ENCODE measurements around the gene RPL22.

RPL22 gene

DNA sequence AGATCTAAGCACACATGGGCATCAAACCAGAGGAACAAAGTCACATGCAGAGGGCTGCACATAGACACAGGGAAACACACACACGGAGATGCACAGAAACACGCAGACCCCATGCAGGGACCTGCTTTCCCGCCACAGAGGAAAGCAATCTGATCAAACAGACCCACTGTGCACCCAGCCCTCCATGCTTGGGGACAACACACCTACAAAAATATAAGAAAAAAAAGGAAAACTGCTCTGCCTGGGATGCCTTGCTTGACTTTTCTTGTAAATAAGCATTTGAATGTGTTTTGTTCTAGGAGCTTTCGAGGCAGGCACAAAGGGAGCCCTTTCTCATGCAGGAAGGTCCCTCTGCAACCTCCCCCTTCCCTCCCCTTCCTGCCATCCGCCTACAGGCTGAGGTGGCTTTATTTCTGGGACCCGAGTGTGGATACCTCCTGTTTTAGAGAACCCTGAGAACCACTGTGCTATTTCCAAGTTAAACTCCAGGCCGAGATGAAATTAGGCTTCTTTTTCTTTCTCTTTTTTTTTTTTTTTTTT, 39.9 kb upstream of the RPL22 start:
- TF ChIP-seq POLR2AphosphoS5 (IDR thresholded peaks at IDR 0.05; ENCODE audit: low read depth, low read length) (no peak), TAF1 (IDR thresholded peaks at IDR 0.05; ENCODE audit: borderline replicate concordance, insufficient read depth, low read length) (no peak), SIN3A (IDR thresholded peaks at IDR 0.05; ENCODE audit: borderline replicate concordance, insufficient read depth, low read length) (no peak), FOXP2 (optimal IDR thresholded peaks at IDR 0.05; ENCODE audit: borderline replicate concordance, extremely low read depth, extremely low read length, insufficient read depth) (no peak)
- TF ChIP-seq, protein P1, sequence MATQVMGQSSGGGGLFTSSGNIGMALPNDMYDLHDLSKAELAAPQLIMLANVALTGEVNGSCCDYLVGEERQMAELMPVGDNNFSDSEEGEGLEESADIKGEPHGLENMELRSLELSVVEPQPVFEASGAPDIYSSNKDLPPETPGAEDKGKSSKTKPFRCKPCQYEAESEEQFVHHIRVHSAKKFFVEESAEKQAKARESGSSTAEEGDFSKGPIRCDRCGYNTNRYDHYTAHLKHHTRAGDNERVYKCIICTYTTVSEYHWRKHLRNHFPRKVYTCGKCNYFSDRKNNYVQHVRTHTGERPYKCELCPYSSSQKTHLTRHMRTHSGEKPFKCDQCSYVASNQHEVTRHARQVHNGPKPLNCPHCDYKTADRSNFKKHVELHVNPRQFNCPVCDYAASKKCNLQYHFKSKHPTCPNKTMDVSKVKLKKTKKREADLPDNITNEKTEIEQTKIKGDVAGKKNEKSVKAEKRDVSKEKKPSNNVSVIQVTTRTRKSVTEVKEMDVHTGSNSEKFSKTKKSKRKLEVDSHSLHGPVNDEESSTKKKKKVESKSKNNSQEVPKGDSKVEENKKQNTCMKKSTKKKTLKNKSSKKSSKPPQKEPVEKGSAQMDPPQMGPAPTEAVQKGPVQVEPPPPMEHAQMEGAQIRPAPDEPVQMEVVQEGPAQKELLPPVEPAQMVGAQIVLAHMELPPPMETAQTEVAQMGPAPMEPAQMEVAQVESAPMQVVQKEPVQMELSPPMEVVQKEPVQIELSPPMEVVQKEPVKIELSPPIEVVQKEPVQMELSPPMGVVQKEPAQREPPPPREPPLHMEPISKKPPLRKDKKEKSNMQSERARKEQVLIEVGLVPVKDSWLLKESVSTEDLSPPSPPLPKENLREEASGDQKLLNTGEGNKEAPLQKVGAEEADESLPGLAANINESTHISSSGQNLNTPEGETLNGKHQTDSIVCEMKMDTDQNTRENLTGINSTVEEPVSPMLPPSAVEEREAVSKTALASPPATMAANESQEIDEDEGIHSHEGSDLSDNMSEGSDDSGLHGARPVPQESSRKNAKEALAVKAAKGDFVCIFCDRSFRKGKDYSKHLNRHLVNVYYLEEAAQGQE (IDR thresholded peaks at IDR 0.05; ENCODE audit: insufficient read depth in 1 of 2, low read depth in 2 of 2, low read length in 2 of 2) = no peak

DNA sequence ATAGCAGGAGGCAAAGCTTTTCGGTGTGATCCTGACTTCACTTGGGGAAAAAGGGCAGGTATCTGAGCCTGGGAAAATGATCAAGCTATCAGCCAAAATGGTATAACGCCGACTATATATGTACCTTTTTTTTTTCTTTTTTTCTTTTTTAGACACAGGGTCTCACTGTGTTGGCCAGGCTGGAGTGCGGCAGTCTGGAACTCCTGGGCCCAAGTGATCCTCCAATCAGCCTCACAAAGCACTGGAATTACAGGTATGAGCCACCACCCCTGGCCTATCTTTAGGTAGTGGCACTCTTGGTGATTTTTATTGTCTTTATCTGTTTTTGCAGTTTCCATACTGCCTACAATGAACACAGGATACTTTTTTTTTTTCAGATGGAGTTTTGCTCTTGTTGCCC, 37.7 kb upstream of the RPL22 start:
- TF ChIP-seq TAF1 (IDR thresholded peaks at IDR 0.05; ENCODE audit: borderline replicate concordance, insufficient read depth, low read length) (no peak), POLR2AphosphoS5 (IDR thresholded peaks at IDR 0.05; ENCODE audit: low read depth, low read length) (no peak), FOXP2 (optimal IDR thresholded peaks at IDR 0.05; ENCODE audit: borderline replicate concordance, extremely low read depth, extremely low read length, insufficient read depth) (no peak), SIN3A (IDR thresholded peaks at IDR 0.05; ENCODE audit: borderline replicate concordance, insufficient read depth, low read length) (no peak)
- TF ChIP-seq, protein P1 (IDR thresholded peaks at IDR 0.05; ENCODE audit: insufficient read depth in 1 of 2, low read depth in 2 of 2, low read length in 2 of 2) = no peak

DNA sequence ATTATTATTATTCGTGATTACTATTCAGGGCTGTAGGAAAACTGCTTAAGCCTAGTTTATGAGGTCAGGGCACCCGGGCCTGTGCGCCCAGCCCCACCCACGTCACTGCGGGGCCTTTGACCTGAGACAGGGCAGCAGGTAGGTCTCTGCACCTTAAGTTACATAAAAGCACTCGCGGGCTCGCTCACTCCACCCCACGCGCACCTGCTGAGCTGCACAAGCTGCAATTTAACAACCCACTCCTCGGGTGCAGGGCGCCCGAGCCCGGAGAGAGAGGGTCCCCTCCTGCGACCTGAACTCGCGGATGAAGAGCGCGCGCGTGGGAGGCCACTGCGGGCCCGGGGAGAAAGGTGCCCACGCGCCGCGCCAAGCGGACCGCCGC, 35.9 kb upstream of the RPL22 start:
- TF ChIP-seq POLR2AphosphoS5 (IDR thresholded peaks at IDR 0.05; ENCODE audit: low read depth, low read length) (no peak), FOXP2 (optimal IDR thresholded peaks at IDR 0.05; ENCODE audit: borderline replicate concordance, extremely low read depth, extremely low read length, insufficient read depth) (no peak), TAF1 (IDR thresholded peaks at IDR 0.05; ENCODE audit: borderline replicate concordance, insufficient read depth, low read length) (no peak), SIN3A (IDR thresholded peaks at IDR 0.05; ENCODE audit: borderline replicate concordance, insufficient read depth, low read length) (no peak)
- TF ChIP-seq, protein P1 (IDR thresholded peaks at IDR 0.05; ENCODE audit: insufficient read depth in 1 of 2, low read depth in 2 of 2, low read length in 2 of 2) = no peak

DNA sequence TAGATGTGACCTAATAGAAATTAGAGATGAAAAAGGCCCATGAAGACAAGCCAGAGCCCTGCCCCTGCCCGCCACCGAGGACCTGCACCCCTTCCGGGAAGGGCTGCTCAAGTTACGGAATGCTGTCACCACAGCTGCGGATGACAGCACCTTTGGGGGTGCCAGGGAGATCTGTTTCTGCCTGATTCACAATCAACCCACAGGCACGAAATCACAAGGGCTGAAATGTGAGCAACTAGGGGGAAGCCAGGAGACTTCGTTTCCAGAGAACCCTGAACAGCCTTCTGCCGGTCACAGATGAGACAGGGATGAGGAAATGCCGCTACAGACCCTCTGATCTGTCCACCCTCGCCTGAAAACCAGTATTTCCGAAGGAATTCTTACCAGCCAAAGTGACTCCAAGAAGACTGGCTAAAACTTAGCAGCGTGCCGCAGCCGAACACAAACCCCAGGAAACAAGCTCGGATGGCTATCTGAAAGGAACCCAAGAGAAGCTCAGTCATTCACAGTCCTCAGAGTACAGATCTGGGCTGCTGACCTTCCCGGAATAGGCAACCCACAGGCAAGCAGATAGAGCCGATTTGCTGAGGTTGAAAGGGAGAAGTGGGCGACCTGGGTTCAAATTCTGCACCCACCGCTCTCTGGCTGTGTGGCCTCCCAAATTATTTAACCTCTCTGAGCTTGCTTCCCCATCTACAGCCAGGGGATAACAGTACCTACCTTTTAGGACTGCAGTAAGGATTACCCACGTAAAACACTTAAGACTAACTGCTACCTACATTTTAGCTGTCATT, 35.3 kb upstream of the RPL22 start:
- no peak for TF ChIP-seq FOXP2 (optimal IDR thresholded peaks at IDR 0.05; ENCODE audit: borderline replicate concordance, extremely low read depth, extremely low read length, insufficient read depth)
- TF ChIP-seq SIN3A (IDR thresholded peaks at IDR 0.05; ENCODE audit: borderline replicate concordance, insufficient read depth, low read length) = no peak

DNA sequence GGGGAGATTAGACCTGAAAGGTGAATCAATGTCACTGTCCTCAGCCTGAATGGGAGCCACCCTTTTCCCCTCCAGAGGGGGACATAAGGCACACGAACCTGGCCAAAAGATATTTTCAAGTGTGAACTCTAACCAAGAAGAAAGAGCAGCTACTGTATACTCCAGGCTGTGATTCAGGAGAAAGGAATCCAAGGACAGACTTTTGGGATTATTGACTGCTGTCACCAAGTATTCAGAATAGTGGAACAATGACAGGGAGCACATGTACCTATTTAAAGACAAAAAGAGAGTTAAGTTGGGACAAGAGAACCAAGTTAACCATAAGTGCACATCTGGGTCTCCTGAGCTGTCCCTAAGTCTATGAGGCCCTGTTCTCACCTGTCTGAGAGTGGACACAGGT, 34.0 kb upstream of the RPL22 start:
- TF ChIP-seq, protein P1 (IDR thresholded peaks at IDR 0.05; ENCODE audit: insufficient read depth in 1 of 2, low read depth in 2 of 2, low read length in 2 of 2) = no peak
- TF ChIP-seq FOXP2 (optimal IDR thresholded peaks at IDR 0.05; ENCODE audit: borderline replicate concordance, extremely low read depth, extremely low read length, insufficient read depth) (no peak), SIN3A (IDR thresholded peaks at IDR 0.05; ENCODE audit: borderline replicate concordance, insufficient read depth, low read length) (no peak), POLR2AphosphoS5 (IDR thresholded peaks at IDR 0.05; ENCODE audit: low read depth, low read length) (no peak), TAF1 (IDR thresholded peaks at IDR 0.05; ENCODE audit: borderline replicate concordance, insufficient read depth, low read length) (no peak)

Measured in PFSK-1 (cell line).